PC-9 (cell line): Measurements from ENCODE around the gene COMT. TPM values are rescaled to one million over a fixed set of nuclear protein-coding genes. Genes with fewer than 3 reads are reported as not detected.

Experiments used
- BruUV-seq: library from RNA; stranded (reverse); fragments of 400-500 nt; replicated peaks from 2 replicates; lab custom pipeline; 2021; lab: Mats Ljungman, UMichigan
- CTCF ChIA-PET: fragments of 300-600 bp; sonication (Branson Sonifier 250); formaldehyde crosslinking; loops from one replicate; lab custom pipeline; 2022; ENCODE audit warnings: antibody characterized with exemption; lab: Charles Lee
- POLR2A ChIA-PET: fragments of 300-600 bp; sonication (Branson Sonifier 250); formaldehyde crosslinking; loops from one replicate; lab custom pipeline; 2022; ENCODE audit warnings: antibody characterized with exemption; ENCODE audit not compliant: unreplicated experiment; lab: Charles Lee
- DNase-seq, 2 experiments: peaks; one replicate each; pipeline versions ENCODE4 v3.0.0 to v3.0.0-alpha.2; 2015 to 2022; ENCODE audit warnings: mixed read lengths in 1 of 2
- H2AFZ ChIP-seq: fragments of 200-600 bp; sonication (generic); 2 replicates; pipeline ENCODE4 v1.8.1; 2017; ENCODE audit warnings: antibody characterized with exemption
- H3F3A ChIP-seq: fragments of 200-600 bp; sonication (generic); 2 replicates; pipeline ENCODE4 v1.8.1; 2017; ENCODE audit warnings: antibody characterized with exemption, mild to moderate bottlenecking, low read depth; ENCODE audit not compliant: insufficient read depth
- H3K27ac ChIP-seq: fragments of 200-600 bp; sonication (generic); 2 replicates; pipeline ENCODE4 v1.6.1; 2016; ENCODE audit warnings: mixed run types
- H3K27me3 ChIP-seq: fragments of 200-600 bp; sonication (generic); 2 replicates; pipeline ENCODE4 v1.6.1; 2016; ENCODE audit warnings: low read depth, mixed run types; ENCODE audit not compliant: insufficient read depth
- H3K36me3 ChIP-seq: fragments of 200-600 bp; sonication (generic); 2 replicates; pipeline ENCODE4 v1.6.1; 2016; ENCODE audit warnings: low read depth, mixed run types
- H3K4me1 ChIP-seq: fragments of 200-600 bp; sonication (generic); replicated peaks from 2 replicates; pipeline ENCODE4 v1.6.1; 2016; ENCODE audit warnings: mixed run types; ENCODE audit not compliant: insufficient read depth
- H3K4me2 ChIP-seq: fragments of 200-600 bp; sonication (generic); 2 replicates; pipeline ENCODE4 v1.6.1; 2017; ENCODE audit warnings: mixed run types
- H3K4me3 ChIP-seq: fragments of 200-600 bp; sonication (generic); 2 replicates; pipeline ENCODE4 v1.6.1; 2016; ENCODE audit warnings: mixed run types
- H3K79me2 ChIP-seq: fragments of 200-600 bp; sonication (generic); 2 replicates; pipeline ENCODE4 v1.6.1; 2017; ENCODE audit warnings: low read depth, mixed run types
- H3K9me2 ChIP-seq: fragments of 200-600 bp; sonication (generic); 2 replicates; pipeline ENCODE4 v1.8.1; 2017; ENCODE audit warnings: mild to moderate bottlenecking; ENCODE audit not compliant: insufficient read depth
- H3K9me3 ChIP-seq: fragments of 200-600 bp; sonication (generic); 2 replicates; pipeline ENCODE4 v1.8.1; 2016; ENCODE audit warnings: low read depth; ENCODE audit not compliant: insufficient read depth
- H4K20me1 ChIP-seq: fragments of 200-600 bp; sonication (generic); 2 replicates; pipeline ENCODE4 v1.8.1; 2017; ENCODE audit not compliant: insufficient read depth
- CTCF ChIP-seq: fragments of 200-600 bp; sonication (generic); conservative IDR thresholded peaks from 2 replicates; pipeline ENCODE4 v1.6.1; 2017; ENCODE audit warnings: mixed run types, antibody characterized with exemption, mild to moderate bottlenecking, moderate library complexity
- EZH2 ChIP-seq: fragments of 200-600 bp; sonication (generic); IDR thresholded peaks from 2 replicates; pipeline ENCODE4 v1.8.0; 2017; ENCODE audit warnings: antibody characterized with exemption, low read depth
- intact Hi-C: fragments of 100-400 bp; cut with micrococcal nuclease; formaldehyde crosslinking; loops from one replicate; pipeline ENCODE4 v1.10.0; 2022; ENCODE audit not compliant: unreplicated experiment
- total RNA-seq: library from RNA; stranded (reverse); gene quantifications from 2 replicates; pipeline ENCODE4 v1.2.3, GENCODE V29; 2021

The COMT gene
- total RNA-seq, 1 experiment from 2014 or later, result 99.9 TPM

DNA sequence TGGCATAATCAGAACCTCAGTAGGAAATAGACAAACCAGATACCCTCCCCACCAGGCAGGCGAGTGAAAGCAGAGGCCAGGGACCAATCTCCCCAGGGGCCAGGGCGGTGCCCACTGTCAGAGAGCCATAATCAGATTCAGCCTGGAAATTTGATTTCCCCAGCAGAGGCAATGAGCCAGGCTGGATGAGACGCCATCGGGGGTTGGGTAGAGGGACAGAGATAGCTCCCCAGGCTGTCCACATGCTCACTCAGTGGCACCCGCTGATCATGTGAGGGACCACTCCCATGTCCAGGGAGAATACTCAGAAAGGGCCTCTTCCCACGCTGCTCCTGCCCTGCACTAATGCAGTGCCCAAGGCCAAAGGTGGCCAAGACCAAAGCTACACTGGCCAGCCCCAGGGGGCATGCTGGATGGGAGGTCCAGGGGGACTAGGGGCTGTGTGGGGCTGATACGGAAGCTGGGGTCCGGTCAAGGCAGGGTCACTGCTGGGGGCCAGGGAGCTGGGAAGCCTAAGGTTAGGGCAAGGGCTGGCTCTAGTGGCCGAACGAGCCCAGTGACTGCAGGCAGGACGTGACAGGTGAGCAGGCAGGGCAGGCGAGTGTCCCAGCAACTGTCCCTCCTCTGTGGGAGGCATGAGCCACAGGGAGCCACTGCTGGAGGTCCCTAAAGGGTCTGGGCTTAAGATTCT is 55.3 kb downstream of the COMT start:
- H3K4me1 ChIP-seq, result no peaks in the 10 kb centered on the region
- H3K4me2 ChIP-seq, result no peak overlapping the region
- no peaks in the 10 kb centered on the region for H3K36me3 ChIP-seq
- no peaks in the 10 kb centered on the region for H4K20me1 ChIP-seq
- BruUV-seq, result no TSS peak
- H3K4me3 ChIP-seq, result no peak overlapping the region
- ChIA-PET CTCF (no interaction called here), POLR2A (no interaction called here)
- H3K79me2 ChIP-seq, result no peaks in the 10 kb centered on the region
- no peaks in the 10 kb centered on the region for H3K9me3 ChIP-seq
- intact Hi-C loops, result no loop called here
- TF ChIP-seq EZH2 (no peak), CTCF (no peak)
- H2AFZ ChIP-seq, result no peak overlapping the region
- no peak for DNase-seq
- no peaks in the 10 kb centered on the region for H3K9me2 ChIP-seq
- H3F3A ChIP-seq, result no peaks in the 10 kb centered on the region
- H3K27me3 ChIP-seq, result no peaks in the 10 kb centered on the region
- no peak overlapping the region for H3K27ac ChIP-seq

DNA sequence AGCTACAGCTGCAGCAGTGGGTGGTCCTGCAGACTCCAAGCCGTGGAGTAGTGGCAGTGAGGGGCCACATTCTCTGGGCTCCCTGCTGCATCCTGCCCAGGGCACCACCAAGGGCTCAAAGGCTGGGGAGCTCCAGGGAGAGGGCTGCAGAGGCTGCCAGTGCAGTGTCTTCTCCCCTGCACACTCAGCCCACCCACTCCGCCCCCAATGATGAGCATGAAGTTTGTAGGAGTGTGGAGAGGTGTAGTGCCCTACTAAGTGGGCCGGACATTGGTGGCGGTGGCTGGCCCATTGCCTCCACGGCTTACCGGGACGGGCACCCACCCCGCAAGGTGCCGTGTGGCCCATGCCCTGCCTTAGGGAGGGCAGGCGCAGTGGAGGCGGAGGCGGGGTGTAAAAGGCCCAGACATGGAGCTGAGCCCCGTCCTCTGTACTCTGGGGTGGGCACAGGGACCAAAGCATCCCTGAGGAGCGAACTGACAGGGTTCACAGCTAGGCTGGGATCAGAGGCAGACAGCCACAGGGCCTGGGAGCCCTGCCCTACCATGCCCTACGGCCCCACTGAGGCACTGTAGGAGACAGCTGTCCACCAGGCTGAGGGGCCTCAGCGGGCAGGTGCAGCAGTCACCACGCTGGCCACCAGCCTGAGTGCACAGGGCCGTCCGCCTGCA is 56.1 kb downstream of the COMT start:
- Histone ChIP-seq H3K4me2 (no peak overlapping the region), H3K36me3 (no peaks in the 10 kb centered on the region), H3K4me3 (no peak overlapping the region), H3K4me1 (no peaks in the 10 kb centered on the region), H3K27me3 (no peaks in the 10 kb centered on the region), H3K9me2 (no peaks in the 10 kb centered on the region), H3F3A (no peaks in the 10 kb centered on the region), H3K9me3 (no peaks in the 10 kb centered on the region), H4K20me1 (no peaks in the 10 kb centered on the region), H3K27ac (no peak overlapping the region), H2AFZ (no peak overlapping the region), H3K79me2 (no peaks in the 10 kb centered on the region)
- intact Hi-C loops, result no loop called here
- TF ChIP-seq CTCF (no peak), EZH2 (no peak)
- CTCF ChIA-PET, result no interaction called here
- DNase-seq, result no peak
- POLR2A ChIA-PET, result no interaction called here
- BruUV-seq, result no TSS peak

GRCh38 chr22:19998232-19998951 is 56.8 kb downstream of the COMT start:
- no peaks in the 10 kb centered on the region for H4K20me1 ChIP-seq
- no peak overlapping the region for H2AFZ ChIP-seq
- no peaks in the 10 kb centered on the region for H3F3A ChIP-seq
- no peaks in the 10 kb centered on the region for H3K9me3 ChIP-seq
- H3K27ac ChIP-seq, result no peak overlapping the region
- no peaks in the 10 kb centered on the region for H3K79me2 ChIP-seq
- TF ChIP-seq CTCF (no peak), EZH2 (no peak)
- no peaks in the 10 kb centered on the region for H3K9me2 ChIP-seq
- no peak for DNase-seq
- no peak overlapping the region for H3K4me2 ChIP-seq
- POLR2A ChIA-PET, result no interaction called here
- no peaks in the 10 kb centered on the region for H3K36me3 ChIP-seq
- no peaks in the 10 kb centered on the region for H3K4me1 ChIP-seq
- CTCF ChIA-PET, result no interaction called here
- no peak overlapping the region for H3K4me3 ChIP-seq
- BruUV-seq, result no TSS peak
- H3K27me3 ChIP-seq, result no peaks in the 10 kb centered on the region
- intact Hi-C loops, result no loop called here
